ENCODE results near the gene METRNL. TPM values are rescaled to one million over a fixed set of nuclear protein-coding genes. Genes with fewer than 3 reads are reported as not detected.

METRNL gene
- total RNA-seq, 1 donor from 2014 or later, result 14.7 TPM

GRCh38 chr17:83109793-83110645, 30.6 kb downstream of the METRNL start:
- Mint-ChIP-seq H3K9me3 (no peaks in the 10 kb centered on the region), H3K4me1 (peaks cover 18% of the 10 kb centered on the region), H3K4me3 (no peak overlapping the region), H3K27me3 (ENCODE audit: low read depth) (peaks cover 6% of the 10 kb centered on the region), H3K27ac (ENCODE audit: unreplicated experiment) (no peak overlapping the region), H3K36me3 (ENCODE audit: low read depth) (peaks cover 4% of the 10 kb centered on the region)
- no peak for DNase-seq (ENCODE audit: low read depth, low spot score)
- TF ChIP-seq CTCF (conservative IDR thresholded peaks at IDR 0.05), result no peak

GRCh38 chr17:83110735-83111134, 31.3 kb downstream of the METRNL start:
- H3K9me3 Mint-ChIP-seq, result no peaks in the 10 kb centered on the region
- no peak for DNase-seq (ENCODE audit: low read depth, low spot score)
- TF ChIP-seq CTCF (conservative IDR thresholded peaks at IDR 0.05), result no peak
- peaks cover 6% of the 10 kb centered on the region for H3K27me3 Mint-ChIP-seq (ENCODE audit: low read depth)
- no peak overlapping the region for H3K27ac Mint-ChIP-seq (ENCODE audit: unreplicated experiment)
- peaks cover 4% of the 10 kb centered on the region for H3K36me3 Mint-ChIP-seq (ENCODE audit: low read depth)
- H3K4me1 Mint-ChIP-seq, result peaks cover 18% of the 10 kb centered on the region
- H3K4me3 Mint-ChIP-seq, result no peak overlapping the region

- Mint-ChIP-seq H3K4me1 (peaks cover 18% of the 10 kb centered on the region), H3K9me3 (no peaks in the 10 kb centered on the region)
- TF ChIP-seq CTCF (conservative IDR thresholded peaks at IDR 0.05), result no peak
Observed at GRCh38 chr17:83111516-83112282, 32.3 kb downstream of the METRNL start.

GRCh38 chr17:83113381-83113780, 34.0 kb downstream of the METRNL start:
- H3K36me3 Mint-ChIP-seq (ENCODE audit: low read depth), result peaks cover 4% of the 10 kb centered on the region
- no peaks in the 10 kb centered on the region for H3K9me3 Mint-ChIP-seq
- peaks cover 16% of the 10 kb centered on the region for H3K4me1 Mint-ChIP-seq
- TF ChIP-seq CTCF (conservative IDR thresholded peaks at IDR 0.05), result no peak
- DNase-seq (ENCODE audit: low read depth, low spot score), result no peak
- H3K27ac Mint-ChIP-seq (ENCODE audit: unreplicated experiment), result no peak overlapping the region
- H3K4me3 Mint-ChIP-seq, result no peak overlapping the region
- peaks cover 6% of the 10 kb centered on the region for H3K27me3 Mint-ChIP-seq (ENCODE audit: low read depth)

More at GRCh38 chr17:83111516-83112282, 32.3 kb downstream of the METRNL start:
- Mint-ChIP-seq H3K4me3 (no peak overlapping the region), H3K27ac (ENCODE audit: unreplicated experiment) (no peak overlapping the region), H3K36me3 (ENCODE audit: low read depth) (peaks cover 4% of the 10 kb centered on the region), H3K27me3 (ENCODE audit: low read depth) (peaks cover 6% of the 10 kb centered on the region)
- DNase-seq (ENCODE audit: low read depth, low spot score), result no peak

GRCh38 chr17:83113792-83114191, 34.4 kb downstream of the METRNL start:
- Mint-ChIP-seq H3K27me3 (ENCODE audit: low read depth) (peaks cover 9% of the 10 kb centered on the region), H3K4me1 (peaks cover 20% of the 10 kb centered on the region), H3K27ac (ENCODE audit: unreplicated experiment) (no peak overlapping the region), H3K36me3 (ENCODE audit: low read depth) (peaks cover 3% of the 10 kb centered on the region), H3K4me3 (no peak overlapping the region), H3K9me3 (no peaks in the 10 kb centered on the region)
- TF ChIP-seq CTCF (conservative IDR thresholded peaks at IDR 0.05), result no peak
- DNase-seq (ENCODE audit: low read depth, low spot score), result no peak

Measured in neural crest cell (in vitro differentiated cells).